Stimulated activated CD8-positive, alpha-beta memory T cell treated with anti-CD3 and anti-CD28 coated beads, Interleukin-4, amount 100 ng/mL, for 1 hour (primary cell): ENCODE results near the gene SEMA5A.

Source experiments
- DNase-seq, 2 donors: peaks; one replicate each; pipeline ENCODE4 v3.0.0-alpha.2; 2020; ENCODE audit warnings: low read depth in 2 of 2, low spot score in 1 of 2

The SEMA5A gene

GRCh38 chr5:9040475-9040874, 505.4 kb downstream of the SEMA5A start:
- no peak for DNase-seq

GRCh38 chr5:9037048-9037447, 508.8 kb downstream of the SEMA5A start:
- no peak for DNase-seq

- DNase-seq, result no peak
Observed at GRCh38 chr5:9035346-9035745, 510.5 kb downstream of the SEMA5A start.

- no peak for DNase-seq
Observed at GRCh38 chr5:9034649-9035048, 511.2 kb downstream of the SEMA5A start.

GRCh38 chr5:9033524-9033923, 512.4 kb downstream of the SEMA5A start:
- DNase-seq, result no peak

GRCh38 chr5:9025942-9026341, 519.9 kb downstream of the SEMA5A start:
- DNase-seq, result no peak

GRCh38 chr5:9020996-9021395, 524.9 kb downstream of the SEMA5A start:
- DNase-seq, result no peak

GRCh38 chr5:9015937-9016270, 530.0 kb downstream of the SEMA5A start:
- DNase-seq, result no peak

GRCh38 chr5:9015260-9015936, 530.5 kb downstream of the SEMA5A start:
- DNase-seq, result no peak

GRCh38 chr5:9013147-9013546, 532.7 kb downstream of the SEMA5A start:
- DNase-seq, result no peak

- no peak for DNase-seq
Observed at GRCh38 chr5:9009931-9010651, 535.8 kb downstream of the SEMA5A start.

- DNase-seq, result no peak
Observed at GRCh38 chr5:8997542-8998070, 548.3 kb downstream of the SEMA5A start.

- no peak for DNase-seq
Observed at GRCh38 chr5:8993031-8993430, 552.8 kb downstream of the SEMA5A start.
